WTC11 (cell line): ENCODE data around the gene GAL3ST2. TPM values are rescaled to one million over a fixed set of nuclear protein-coding genes. Genes with fewer than 3 reads are reported as not detected.

Source experiments
- ATAC-seq: fragments of 200-7000 bp; cut with Tn5 transposase; 2 replicates; pipeline ENCODE4 v1.10.0; 2021; ENCODE audit warnings: mild to moderate bottlenecking, moderate library complexity
- CTCF ChIA-PET: fragments of 300-600 bp; sonication (Branson Sonifier 250); formaldehyde crosslinking; loops from one replicate; lab custom pipeline; 2021; ENCODE audit warnings: antibody characterized with exemption; lab: Charles Lee
- POLR2A ChIA-PET: fragments of 350-600 bp; sonication (Branson Sonifier 250); formaldehyde crosslinking; loops from one replicate; lab custom pipeline; 2021; ENCODE audit warnings: antibody characterized with exemption; lab: Charles Lee
- DNase-seq: peaks from one replicate; pipeline ENCODE4 v3.0.0; 2021; ENCODE audit warnings: low spot score
- H3K27ac Mint-ChIP-seq: 2 replicates; pipeline ENCODE4 v1.8.0; 2021; ENCODE audit warnings: mixed read lengths
- H3K27me3 Mint-ChIP-seq: 2 replicates; pipeline ENCODE4 v1.8.0; 2021; ENCODE audit warnings: low read depth, mild to moderate bottlenecking, moderate library complexity, mixed read lengths
- H3K36me3 Mint-ChIP-seq: 2 replicates; pipeline ENCODE4 v1.8.0; 2021; ENCODE audit warnings: mixed read lengths
- H3K4me1 Mint-ChIP-seq: 2 replicates; pipeline ENCODE4 v1.8.0; 2022; ENCODE audit warnings: mixed read lengths
- H3K4me3 Mint-ChIP-seq: 2 replicates; pipeline ENCODE4 v1.8.0; 2021; ENCODE audit warnings: mild to moderate bottlenecking, moderate library complexity, mixed read lengths
- H3K9me3 Mint-ChIP-seq: 2 replicates; pipeline ENCODE4 v1.8.0; 2021; ENCODE audit warnings: mixed read lengths
- GRHL2 ChIP-seq: fragments of 250-450 bp; sonication (Bioruptor Pico); IDR thresholded peaks from 2 replicates; pipeline ENCODE4 v1.8.0; 2022; ENCODE audit warnings: mild to moderate bottlenecking, moderate library complexity; ENCODE audit not compliant: insufficient replicate concordance, severe bottlenecking
- JAZF1 ChIP-seq: fragments of 250-450 bp; sonication (Bioruptor Pico); IDR thresholded peaks from 2 replicates; pipeline ENCODE4 v1.9.0; 2021; ENCODE audit warnings: moderate library complexity, mild to moderate bottlenecking, inconsistent platforms
- NR1H2 ChIP-seq: sonication (generic); formaldehyde crosslinking; IDR thresholded peaks from 2 replicates; pipeline ENCODE4 v1.9.0; 2021; ENCODE audit warnings: mild to moderate bottlenecking, moderate library complexity, missing genetic modification reagents
- NR3C1 ChIP-seq: sonication (generic); formaldehyde crosslinking; conservative IDR thresholded peaks from 2 replicates; pipeline ENCODE4 v1.8.1; 2023; ENCODE audit warnings: low read depth, mild to moderate bottlenecking, missing genetic modification reagents
- PRRX2 ChIP-seq: fragments of 250-450 bp; sonication (Bioruptor Pico); IDR thresholded peaks from 2 replicates; pipeline ENCODE4 v1.8.0; 2021; ENCODE audit warnings: mild to moderate bottlenecking
- RORB ChIP-seq: fragments of 250-450 bp; sonication (Bioruptor Pico); IDR thresholded peaks from 2 replicates; pipeline ENCODE4 v1.9.0; 2021; ENCODE audit warnings: mild to moderate bottlenecking
- SMAD4 ChIP-seq: sonication (generic); formaldehyde crosslinking; IDR thresholded peaks from 2 replicates; pipeline ENCODE4 v1.8.0; 2022; ENCODE audit warnings: mild to moderate bottlenecking, missing genetic modification reagents
- TCF7 ChIP-seq: sonication (generic); formaldehyde crosslinking; IDR thresholded peaks from 2 replicates; pipeline ENCODE4 v1.8.0; 2022; ENCODE audit warnings: mild to moderate bottlenecking, low read depth, missing genetic modification reagents, moderate library complexity
- TP53 ChIP-seq: sonication (generic); formaldehyde crosslinking; IDR thresholded peaks from 2 replicates; pipeline ENCODE4 v1.8.1; 2023; ENCODE audit warnings: mild to moderate bottlenecking, missing genetic modification reagents
- ZNF232 ChIP-seq: sonication (generic); formaldehyde crosslinking; IDR thresholded peaks from 2 replicates; pipeline ENCODE4 v1.8.0; 2022; ENCODE audit warnings: mild to moderate bottlenecking, missing genetic modification reagents
- ZNF396 ChIP-seq: fragments of 250-450 bp; sonication (Bioruptor Pico); IDR thresholded peaks from 2 replicates; pipeline ENCODE4 v1.8.0; 2021; ENCODE audit warnings: mild to moderate bottlenecking, moderate library complexity, borderline replicate concordance
- ZNF532 ChIP-seq: fragments of 250-450 bp; sonication (Bioruptor Pico); IDR thresholded peaks from 2 replicates; pipeline ENCODE4 v1.9.0; 2021; ENCODE audit warnings: mild to moderate bottlenecking, borderline replicate concordance
- ZNF671 ChIP-seq: fragments of 250-450 bp; sonication (Bioruptor Pico); IDR thresholded peaks from 2 replicates; pipeline ENCODE4 v1.8.0; 2021; ENCODE audit warnings: mild to moderate bottlenecking
- total RNA-seq: library from RNA; stranded (reverse); gene quantifications from 3 replicates; pipeline ENCODE4 v1.2.3, GENCODE V29; 2021
- TF ChIP-seq, protein P1 (sequence below): sonication (generic); formaldehyde crosslinking; IDR thresholded peaks from 2 replicates; pipeline ENCODE4 v1.8.0; 2022; ENCODE audit warnings: mild to moderate bottlenecking, missing genetic modification reagents
- TF ChIP-seq, protein P2 (sequence below): fragments of 250-450 bp; sonication (Bioruptor Pico); conservative IDR thresholded peaks from 2 replicates; pipeline ENCODE4 v1.9.0; 2021; ENCODE audit warnings: mild to moderate bottlenecking
- TF ChIP-seq, protein P3 (sequence below): sonication (generic); formaldehyde crosslinking; IDR thresholded peaks from 2 replicates; pipeline ENCODE4 v1.8.0; 2022; ENCODE audit warnings: missing genetic modification reagents

The GAL3ST2 gene
- total RNA-seq, 1 experiment from 2014 or later = 0.98 TPM

GRCh38 chr2:241739177-241739576 is 37.4 kb upstream of the GAL3ST2 start:
- Mint-ChIP-seq H3K27ac (no peak overlapping the region), H3K27me3 (peaks cover 5% of the 10 kb centered on the region), H3K36me3 (no peaks in the 10 kb centered on the region), H3K9me3 (no peaks in the 10 kb centered on the region), H3K4me1 (no peaks in the 10 kb centered on the region), H3K4me3 (no peak overlapping the region)
- ChIA-PET POLR2A (no interaction called here), CTCF (no interaction called here)
- no peak for DNase-seq
- ATAC-seq = no peak
- TF ChIP-seq, protein P1, sequence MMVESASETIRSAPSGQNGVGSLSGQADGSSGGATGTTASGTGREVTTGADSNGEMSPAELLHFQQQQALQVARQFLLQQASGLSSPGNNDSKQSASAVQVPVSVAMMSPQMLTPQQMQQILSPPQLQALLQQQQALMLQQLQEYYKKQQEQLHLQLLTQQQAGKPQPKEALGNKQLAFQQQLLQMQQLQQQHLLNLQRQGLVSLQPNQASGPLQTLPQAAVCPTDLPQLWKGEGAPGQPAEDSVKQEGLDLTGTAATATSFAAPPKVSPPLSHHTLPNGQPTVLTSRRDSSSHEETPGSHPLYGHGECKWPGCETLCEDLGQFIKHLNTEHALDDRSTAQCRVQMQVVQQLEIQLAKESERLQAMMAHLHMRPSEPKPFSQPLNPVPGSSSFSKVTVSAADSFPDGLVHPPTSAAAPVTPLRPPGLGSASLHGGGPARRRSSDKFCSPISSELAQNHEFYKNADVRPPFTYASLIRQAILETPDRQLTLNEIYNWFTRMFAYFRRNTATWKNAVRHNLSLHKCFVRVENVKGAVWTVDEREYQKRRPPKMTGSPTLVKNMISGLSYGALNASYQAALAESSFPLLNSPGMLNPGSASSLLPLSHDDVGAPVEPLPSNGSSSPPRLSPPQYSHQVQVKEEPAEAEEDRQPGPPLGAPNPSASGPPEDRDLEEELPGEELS = no peak
- no peak for TF ChIP-seq TCF7
- TF ChIP-seq, protein P2, sequence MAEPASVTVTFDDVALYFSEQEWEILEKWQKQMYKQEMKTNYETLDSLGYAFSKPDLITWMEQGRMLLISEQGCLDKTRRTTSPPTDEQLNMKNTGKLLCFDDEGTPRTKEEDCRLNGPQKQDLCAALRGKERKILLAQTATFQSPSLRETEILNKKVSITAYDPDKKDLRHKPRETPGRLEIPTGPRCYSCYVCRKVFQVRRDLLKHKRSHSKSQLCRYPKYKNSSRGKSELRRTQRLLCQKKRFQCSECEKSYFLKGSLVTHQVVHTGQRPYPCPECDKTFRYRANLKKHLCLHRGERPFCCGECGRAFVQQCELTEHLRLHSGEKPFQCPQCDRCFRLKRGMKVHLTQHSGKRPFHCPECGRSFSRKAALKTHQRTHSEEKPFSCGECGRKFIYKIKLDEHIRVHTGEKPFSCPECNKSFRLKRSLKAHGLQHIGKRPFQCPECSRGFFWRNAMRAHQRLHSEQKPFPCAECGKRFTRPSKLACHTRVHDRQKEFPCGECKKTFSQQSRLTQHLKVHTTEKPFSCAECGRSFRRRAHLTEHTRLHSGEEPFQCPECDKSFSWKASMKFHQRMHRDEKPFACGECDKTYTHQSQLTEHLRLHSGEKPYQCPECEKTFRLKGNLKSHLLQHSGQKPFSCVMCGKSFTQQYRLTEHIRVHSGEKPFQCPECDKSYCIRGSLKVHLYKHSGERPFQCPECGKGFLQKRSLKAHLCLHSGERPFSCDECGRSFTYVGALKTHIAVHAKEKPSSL = no peak
- TF ChIP-seq ZNF396 = no peak

GRCh38 chr2:241739651-241740050 is 37.0 kb upstream of the GAL3ST2 start:
- no peak for TF ChIP-seq SMAD4
- TF ChIP-seq RORB (CRISPR knock-in tag) = no peak
- TF ChIP-seq JAZF1 = no peak
- TF ChIP-seq PRRX2 = no peak
- TF ChIP-seq, protein P3, sequence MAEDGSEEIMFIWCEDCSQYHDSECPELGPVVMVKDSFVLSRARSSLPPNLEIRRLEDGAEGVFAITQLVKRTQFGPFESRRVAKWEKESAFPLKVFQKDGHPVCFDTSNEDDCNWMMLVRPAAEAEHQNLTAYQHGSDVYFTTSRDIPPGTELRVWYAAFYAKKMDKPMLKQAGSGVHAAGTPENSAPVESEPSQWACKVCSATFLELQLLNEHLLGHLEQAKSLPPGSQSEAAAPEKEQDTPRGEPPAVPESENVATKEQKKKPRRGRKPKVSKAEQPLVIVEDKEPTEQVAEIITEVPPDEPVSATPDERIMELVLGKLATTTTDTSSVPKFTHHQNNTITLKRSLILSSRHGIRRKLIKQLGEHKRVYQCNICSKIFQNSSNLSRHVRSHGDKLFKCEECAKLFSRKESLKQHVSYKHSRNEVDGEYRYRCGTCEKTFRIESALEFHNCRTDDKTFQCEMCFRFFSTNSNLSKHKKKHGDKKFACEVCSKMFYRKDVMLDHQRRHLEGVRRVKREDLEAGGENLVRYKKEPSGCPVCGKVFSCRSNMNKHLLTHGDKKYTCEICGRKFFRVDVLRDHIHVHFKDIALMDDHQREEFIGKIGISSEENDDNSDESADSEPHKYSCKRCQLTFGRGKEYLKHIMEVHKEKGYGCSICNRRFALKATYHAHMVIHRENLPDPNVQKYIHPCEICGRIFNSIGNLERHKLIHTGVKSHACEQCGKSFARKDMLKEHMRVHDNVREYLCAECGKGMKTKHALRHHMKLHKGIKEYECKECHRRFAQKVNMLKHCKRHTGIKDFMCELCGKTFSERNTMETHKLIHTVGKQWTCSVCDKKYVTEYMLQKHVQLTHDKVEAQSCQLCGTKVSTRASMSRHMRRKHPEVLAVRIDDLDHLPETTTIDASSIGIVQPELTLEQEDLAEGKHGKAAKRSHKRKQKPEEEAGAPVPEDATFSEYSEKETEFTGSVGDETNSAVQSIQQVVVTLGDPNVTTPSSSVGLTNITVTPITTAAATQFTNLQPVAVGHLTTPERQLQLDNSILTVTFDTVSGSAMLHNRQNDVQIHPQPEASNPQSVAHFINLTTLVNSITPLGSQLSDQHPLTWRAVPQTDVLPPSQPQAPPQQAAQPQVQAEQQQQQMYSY (CRISPR knock-in tag) = no peak
- no peak for TF ChIP-seq ZNF232 (CRISPR knock-in tag)
- TF ChIP-seq ZNF671 (CRISPR knock-in tag) = no peak
- no peak for TF ChIP-seq GRHL2 (CRISPR knock-in tag)
- TF ChIP-seq NR1H2 (CRISPR knock-in tag) = no peak
- no peak for TF ChIP-seq TP53 (CRISPR knock-in tag)
- TF ChIP-seq ZNF532 = no peak
- no peak for TF ChIP-seq NR3C1 (CRISPR knock-in tag)
- no peak for ATAC-seq
- Mint-ChIP-seq H3K27me3 (peaks cover 5% of the 10 kb centered on the region), H3K27ac (no peak overlapping the region), H3K4me1 (no peaks in the 10 kb centered on the region), H3K9me3 (no peaks in the 10 kb centered on the region), H3K4me3 (no peak overlapping the region), H3K36me3 (no peaks in the 10 kb centered on the region)
- ChIA-PET POLR2A (no interaction called here), CTCF (no interaction called here)
- no peak for DNase-seq
